Astrocyte (in vitro differentiated cells and primary cell): ENCODE data around the gene PTH2R.
"Not testable (repeated sequence)": the region's sequence is repeated elsewhere in the genome, so short reads cannot be mapped to it uniquely, and the experiment has no call there.

Experiments used
- CTCF ChIP-seq: IDR thresholded peaks from 2 replicates; pipeline ENCODE4 v1.5.1; 2011; ENCODE audit warnings: low read depth, mild to moderate bottlenecking, inconsistent platforms, low read length, moderate library complexity; ENCODE audit not compliant: insufficient read depth
- EZH2 ChIP-seq: IDR thresholded peaks from 2 replicates; pipeline ENCODE4 v1.6.1; 2012; ENCODE audit warnings: mild to moderate bottlenecking, low read length, inconsistent platforms; ENCODE audit not compliant: insufficient read depth

- TF ChIP-seq CTCF, EZH2: not testable (repeated sequence)
Observed at GRCh38 chr2:208535578-208535977, 129.0 kb downstream of the PTH2R start.
